H9 (cell line): ENCODE results near the gene FPR1. TPM values are rescaled to one million over a fixed set of nuclear protein-coding genes. Genes with fewer than 3 reads are reported as not detected.

Experiments
- DNase-seq: peaks from one replicate; pipeline ENCODE4 v3.0.0-alpha.2; 2017
- H2AFZ ChIP-seq: one replicate; pipeline ENCODE4 v1.6.1; 2013; ENCODE audit warnings: mild to moderate bottlenecking, low read length, control low read depth, moderate library complexity
- H2AK5ac ChIP-seq: 2 replicates; pipeline ENCODE4 v1.6.1; 2013; ENCODE audit warnings: low read length, control low read depth, mixed read lengths; ENCODE audit not compliant: insufficient read length
- H2BK120ac ChIP-seq: one replicate; pipeline ENCODE4 v1.6.1; 2013; ENCODE audit warnings: low read depth, mild to moderate bottlenecking, low read length, control low read depth, inconsistent platforms; ENCODE audit not compliant: poor library complexity, severe bottlenecking
- H2BK12ac ChIP-seq: 2 replicates; pipeline ENCODE4 v1.6.1; 2013; ENCODE audit warnings: low read length, control low read depth, mixed read lengths, low read depth; ENCODE audit not compliant: insufficient read length
- H2BK15ac ChIP-seq: 2 replicates; pipeline ENCODE4 v1.6.1; 2013; ENCODE audit warnings: low read depth, low read length, control low read depth
- H2BK20ac ChIP-seq: one replicate; pipeline ENCODE4 v1.6.1; 2013; ENCODE audit warnings: low read depth, mild to moderate bottlenecking, low read length, control low read depth, inconsistent platforms; ENCODE audit not compliant: poor library complexity, severe bottlenecking
- H2BK5ac ChIP-seq: 2 replicates; pipeline ENCODE4 v1.6.1; 2013; ENCODE audit warnings: low read length, control low read depth, mixed read lengths; ENCODE audit not compliant: insufficient read length
- H3K14ac ChIP-seq: 2 replicates; pipeline ENCODE4 v1.6.1; 2013; ENCODE audit warnings: low read length, control low read depth; ENCODE audit not compliant: insufficient read depth
- H3K18ac ChIP-seq: 2 replicates; pipeline ENCODE4 v1.6.1; 2013; ENCODE audit warnings: low read depth, mild to moderate bottlenecking, mixed read lengths, low read length, control low read depth; ENCODE audit not compliant: insufficient read length
- H3K23ac ChIP-seq: 2 replicates; pipeline ENCODE4 v1.6.1; 2013; ENCODE audit warnings: low read length, control low read depth, mixed read lengths, low read depth; ENCODE audit not compliant: insufficient read length
- H3K23me2 ChIP-seq: 2 replicates; pipeline ENCODE4 v1.6.1; 2013; ENCODE audit warnings: low read depth, mild to moderate bottlenecking, mixed read lengths, low read length, control low read depth; ENCODE audit not compliant: insufficient read length, poor library complexity, severe bottlenecking
- H3K27ac ChIP-seq: 2 replicates; pipeline ENCODE4 v1.5.1; 2013; ENCODE audit warnings: low read length, control low read depth, mixed read lengths, low read depth; ENCODE audit not compliant: insufficient read length
- H3K27me3 ChIP-seq: 2 replicates; pipeline ENCODE4 v1.6.1; 2013; ENCODE audit warnings: low read length, control low read depth, inconsistent platforms; ENCODE audit not compliant: insufficient read depth
- H3K4ac ChIP-seq: 2 replicates; pipeline ENCODE4 v1.6.1; 2013; ENCODE audit warnings: low read depth, mild to moderate bottlenecking, control low read depth, inconsistent platforms, low read length, moderate library complexity
- H3K4me1 ChIP-seq: 2 replicates; pipeline ENCODE4 v1.6.1; 2013; ENCODE audit warnings: low read length, control low read depth, inconsistent platforms; ENCODE audit not compliant: insufficient read depth
- H3K4me2 ChIP-seq: 2 replicates; pipeline ENCODE4 v1.6.1; 2013; ENCODE audit warnings: low read length, control low read depth, mixed read lengths; ENCODE audit not compliant: insufficient read length, insufficient read depth
- H3K56ac ChIP-seq: 2 replicates; pipeline ENCODE4 v1.6.1; 2013; ENCODE audit warnings: low read depth, mild to moderate bottlenecking, mixed read lengths, low read length, control low read depth; ENCODE audit not compliant: insufficient read length
- H3K79me1 ChIP-seq: 2 replicates; pipeline ENCODE4 v1.6.1; 2013; ENCODE audit warnings: low read depth, mild to moderate bottlenecking, moderate library complexity, low read length, control low read depth, inconsistent platforms; ENCODE audit not compliant: insufficient read depth, poor library complexity, severe bottlenecking
- H3K79me2 ChIP-seq: 2 replicates; pipeline ENCODE4 v1.6.1; 2013; ENCODE audit warnings: low read length, control low read depth, inconsistent platforms; ENCODE audit not compliant: insufficient read depth
- H3K9ac ChIP-seq: 2 replicates; pipeline ENCODE4 v1.6.1; 2013; ENCODE audit warnings: low read length, control low read depth, mixed read lengths; ENCODE audit not compliant: insufficient read length; ENCODE audit errors: extremely low read depth
- H3K9me3 ChIP-seq: one replicate; pipeline ENCODE4 v1.6.1; 2013; ENCODE audit warnings: low read depth, low read length, inconsistent platforms; ENCODE audit not compliant: control insufficient read depth
- H3T11ph ChIP-seq: one replicate; pipeline ENCODE4 v1.6.1; 2013; ENCODE audit warnings: mild to moderate bottlenecking, low read length, control low read depth, inconsistent platforms
- H4K20me1 ChIP-seq: one replicate; pipeline ENCODE4 v1.6.1; 2013; ENCODE audit not compliant: control insufficient read depth, insufficient read length, insufficient read depth
- H4K5ac ChIP-seq: 2 replicates; pipeline ENCODE4 v1.6.1; 2013; ENCODE audit warnings: low read depth, mild to moderate bottlenecking, mixed read lengths, low read length, control low read depth; ENCODE audit not compliant: insufficient read length
- H4K8ac ChIP-seq: replicated peaks from 2 replicates; pipeline ENCODE4 v1.6.1; 2013; ENCODE audit warnings: low read length, control low read depth, mixed read lengths, low read depth; ENCODE audit not compliant: insufficient read length
- H4K91ac ChIP-seq: 2 replicates; pipeline ENCODE4 v1.6.1; 2013; ENCODE audit warnings: low read depth, mild to moderate bottlenecking, moderate library complexity, mixed read lengths, low read length, control low read depth; ENCODE audit not compliant: insufficient read length
- H3K27ac Mint-ChIP-seq, 3 experiments: 2 replicates in 2 of 3; 3 replicates in 1 of 3; pipeline ENCODE4 v1.8.0; 2020 to 2021; ENCODE audit warnings: mixed read lengths in 3 of 3, mild to moderate bottlenecking in 1 of 3, moderate library complexity in 1 of 3
- H3K27me3 Mint-ChIP-seq: 2 replicates; pipeline ENCODE4 v1.8.0; 2021; ENCODE audit warnings: low read depth, mild to moderate bottlenecking, moderate library complexity, mixed read lengths
- H3K36me3 Mint-ChIP-seq, 3 experiments: 2 replicates in 2 of 3; 3 replicates in 1 of 3; pipeline ENCODE4 v1.8.0; 2020 to 2021; ENCODE audit warnings: low read depth in 3 of 3, mixed read lengths in 3 of 3; ENCODE audit not compliant: insufficient read depth in 1 of 3
- H3K4me1 Mint-ChIP-seq, 2 experiments: 2 replicates each; pipeline ENCODE4 v1.8.0; 2020; ENCODE audit warnings: mixed read lengths in 2 of 2
- H3K4me3 Mint-ChIP-seq, 2 experiments: 2 replicates in 1 of 2; 3 replicates in 1 of 2; pipeline ENCODE4 v1.8.0; 2020 to 2021; ENCODE audit warnings: mild to moderate bottlenecking in 2 of 2, mixed read lengths in 2 of 2, moderate library complexity in 1 of 2
- H3K9me3 Mint-ChIP-seq, 2 experiments: 2 replicates in 1 of 2; 3 replicates in 1 of 2; pipeline ENCODE4 v1.8.0; 2020; ENCODE audit warnings: mild to moderate bottlenecking in 2 of 2, mixed read lengths in 2 of 2, moderate library complexity in 1 of 2
- CTCF ChIP-seq: fragments of 200-600 bp; sonication (generic); conservative IDR thresholded peaks from 3 replicates; pipeline ENCODE4 v1.8.0; 2021; ENCODE audit warnings: antibody characterized with exemption, mild to moderate bottlenecking
- WGBS: extraction: QIAGEN DNeasy Blood & Tissue Kit; methylation state at CpG from one replicate; pipeline ENCODE4 v1.1.7; 2013; ENCODE audit warnings: missing lambda C conversion rate, low lambda C conversion rate, mixed read lengths; ENCODE audit not compliant: insufficient read length; ENCODE audit errors: extremely low coverage; 5-methylcytosine and 5-hydroxymethylcytosine counted together
- total RNA-seq: library from RNA; stranded (reverse); gene quantifications from 2 replicates; pipeline ENCODE4 v1.2.1, GENCODE V29; 2021

FPR1 gene
- total RNA-seq, 1 experiment from 2014 or later = not detected

DNA sequence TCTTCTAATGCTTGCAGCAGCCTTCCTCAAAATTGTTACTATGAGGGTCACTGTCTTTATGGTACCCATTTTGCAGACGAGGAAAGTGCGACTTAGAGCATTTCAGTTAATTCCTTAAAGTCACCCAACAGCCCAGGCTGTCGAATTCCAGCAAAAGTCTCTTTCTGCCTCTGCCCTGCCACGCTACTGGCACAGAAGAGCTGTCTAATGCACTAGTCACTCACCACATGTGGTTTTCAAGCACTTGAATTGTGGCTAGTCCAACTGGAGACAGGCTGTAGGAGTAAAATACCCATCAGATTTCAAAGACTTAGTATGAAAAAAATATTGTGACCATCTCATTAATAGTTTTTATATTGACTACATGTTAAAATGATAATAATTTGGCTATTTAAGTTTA, 1.7 kb downstream of the FPR1 start:
- peaks cover 36 to 88% of the 10 kb centered on the region in 2 experiments for H3K9me3 Mint-ChIP-seq
- Histone ChIP-seq H3K14ac (no peak overlapping the region), H3K79me1 (no peaks in the 10 kb centered on the region), H2BK12ac (no peak overlapping the region), H3K9ac (no peak overlapping the region), H2BK5ac (no peak overlapping the region), H3K18ac (no peak overlapping the region), H3K4ac (no peak overlapping the region), H2AK5ac (no peak overlapping the region), H2AFZ (no peak overlapping the region), H3K56ac (no peak overlapping the region), H4K8ac (no peak overlapping the region), H3K4me2 (no peak overlapping the region), H2BK15ac (no peak overlapping the region), H3K4me1 (no peaks in the 10 kb centered on the region), H3K9me3 (no peaks in the 10 kb centered on the region), H3T11ph (no peak overlapping the region), H3K23me2 (no peaks in the 10 kb centered on the region), H2BK20ac (no peak overlapping the region), H4K91ac (no peak overlapping the region), H3K27me3 (no peaks in the 10 kb centered on the region), H4K20me1 (no peaks in the 10 kb centered on the region), H3K27ac (no peak overlapping the region), H2BK120ac (no peak overlapping the region), H4K5ac (no peak overlapping the region), H3K23ac (no peak overlapping the region), H3K79me2 (no peaks in the 10 kb centered on the region)
- H3K27ac Mint-ChIP-seq = no peak overlapping the region
- peaks cover 0 to 2% (median 0%) of the 10 kb centered on the region in 3 experiments; a peak in 1 of 7 replicates for H3K36me3 Mint-ChIP-seq
- no CpG with 5 or more reads among the region's 4 CpGs for WGBS
- no peak for DNase-seq
- H3K4me3 Mint-ChIP-seq = no peak overlapping the region
- H3K27me3 Mint-ChIP-seq = peaks cover 15% of the 10 kb centered on the region
- H3K4me1 Mint-ChIP-seq = no peaks in the 10 kb centered on the region
- TF ChIP-seq CTCF = no peak
